Spleen (tissue), 7 donors: ENCODE data around the gene TNFRSF17.

Source experiments
- POLR2A ChIP-seq, 3 donors: fragments of 450-650 bp; IDR thresholded peaks; one replicate each; pipeline ENCODE4 v1.5.1; 2017; ENCODE audit warnings: antibody characterized with exemption in 3 of 3, mild to moderate bottlenecking in 1 of 3
- POLR2AphosphoS5 ChIP-seq, 3 donors: sonication (generic); formaldehyde crosslinking; IDR thresholded peaks; one replicate each; pipeline ENCODE4 v1.5.1; 2017; ENCODE audit warnings: antibody characterized with exemption in 3 of 3
- TF ChIP-seq, protein P1 (sequence below), 11 experiments: fragments of 200-600 bp in 7 of 11; fragments of 450-650 bp in 4 of 11; sonication (generic) in 4 of 11; IDR thresholded peaks in 8 of 11; conservative IDR thresholded peaks in 3 of 11; 1 replicate in 7 of 11; 2 replicates in 4 of 11; pipeline versions ENCODE4 v1.4.0 to v1.8.0; 2016 to 2021; ENCODE audit warnings: antibody characterized with exemption in 11 of 11, inconsistent platforms in 4 of 11, mild to moderate bottlenecking in 1 of 11
- donor health status: DM: no; HTN: no; CAD: no; lungs with moderate emphysema.
- donor health status: DM: no; HTN: no; CAD: no.
- donor health status: DM: no; HTN: no; CAD: no.

DNA sequence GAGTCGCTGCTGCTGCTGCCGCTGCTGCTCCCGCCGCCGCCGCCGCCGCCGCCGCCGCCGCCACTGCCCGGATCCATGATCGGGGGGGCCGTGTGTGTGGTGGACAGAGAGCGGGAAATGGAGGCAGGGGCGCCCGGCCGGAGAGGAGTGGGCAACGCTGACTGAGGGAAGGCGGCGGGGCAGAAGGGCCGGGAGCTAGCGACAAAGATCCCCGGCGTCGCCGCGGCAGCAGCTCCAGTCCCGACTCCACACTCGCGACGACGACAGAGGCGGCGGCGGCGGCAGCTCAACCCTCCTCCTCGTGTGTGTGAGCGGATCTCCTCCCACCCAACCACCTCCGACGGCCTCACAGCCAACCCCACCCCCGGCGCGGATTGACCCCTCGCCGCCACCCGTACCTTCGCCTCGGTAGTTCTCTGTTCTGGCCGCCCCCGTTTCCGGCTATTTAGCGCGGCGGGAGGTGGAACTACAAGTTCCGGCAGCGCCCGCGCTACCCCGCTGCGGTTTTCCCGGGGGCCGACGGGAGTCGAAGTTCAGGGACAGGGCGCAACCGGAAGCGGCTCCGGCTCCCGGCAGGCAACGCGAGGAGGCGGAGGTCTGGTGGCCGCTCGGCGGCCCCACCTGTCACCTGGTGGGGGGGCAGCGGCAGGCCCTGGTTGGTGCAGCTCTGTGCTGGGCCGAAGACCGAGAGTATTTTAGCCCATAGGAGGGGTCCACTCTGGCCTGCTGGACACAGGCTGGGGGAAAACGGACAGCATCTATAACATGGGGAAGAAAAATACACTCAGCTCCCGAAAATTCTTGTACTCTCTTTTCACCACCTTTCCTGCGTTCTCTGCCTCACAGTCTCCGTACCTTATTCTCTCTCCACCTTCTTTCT, 49.1 kb upstream of the TNFRSF17 start, which contains the start of gene GSPT1:
- TF ChIP-seq, protein P1, sequence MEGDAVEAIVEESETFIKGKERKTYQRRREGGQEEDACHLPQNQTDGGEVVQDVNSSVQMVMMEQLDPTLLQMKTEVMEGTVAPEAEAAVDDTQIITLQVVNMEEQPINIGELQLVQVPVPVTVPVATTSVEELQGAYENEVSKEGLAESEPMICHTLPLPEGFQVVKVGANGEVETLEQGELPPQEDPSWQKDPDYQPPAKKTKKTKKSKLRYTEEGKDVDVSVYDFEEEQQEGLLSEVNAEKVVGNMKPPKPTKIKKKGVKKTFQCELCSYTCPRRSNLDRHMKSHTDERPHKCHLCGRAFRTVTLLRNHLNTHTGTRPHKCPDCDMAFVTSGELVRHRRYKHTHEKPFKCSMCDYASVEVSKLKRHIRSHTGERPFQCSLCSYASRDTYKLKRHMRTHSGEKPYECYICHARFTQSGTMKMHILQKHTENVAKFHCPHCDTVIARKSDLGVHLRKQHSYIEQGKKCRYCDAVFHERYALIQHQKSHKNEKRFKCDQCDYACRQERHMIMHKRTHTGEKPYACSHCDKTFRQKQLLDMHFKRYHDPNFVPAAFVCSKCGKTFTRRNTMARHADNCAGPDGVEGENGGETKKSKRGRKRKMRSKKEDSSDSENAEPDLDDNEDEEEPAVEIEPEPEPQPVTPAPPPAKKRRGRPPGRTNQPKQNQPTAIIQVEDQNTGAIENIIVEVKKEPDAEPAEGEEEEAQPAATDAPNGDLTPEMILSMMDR (IDR thresholded peaks at IDR 0.05 in 8 of 11, conservative IDR thresholded peaks at IDR 0.05 in 3 of 11): peak in 8 of 11 experiments; percentile 9 to 72 (median 48)
- TF ChIP-seq POLR2A (IDR thresholded peaks at IDR 0.05): peak in 2 of 3 donors; percentile 56 to 84
- peak; percentile 92 to 96 (median 95) for TF ChIP-seq POLR2AphosphoS5 (IDR thresholded peaks at IDR 0.05)
